ENCODE results near the gene ENOX1. TPM values are rescaled to one million over a fixed set of nuclear protein-coding genes. Genes with fewer than 3 reads are reported as not detected.

ENOX1 gene
- total and polyA plus RNA-seq, 2 donors: 4.0 to 5.7 TPM

DNA sequence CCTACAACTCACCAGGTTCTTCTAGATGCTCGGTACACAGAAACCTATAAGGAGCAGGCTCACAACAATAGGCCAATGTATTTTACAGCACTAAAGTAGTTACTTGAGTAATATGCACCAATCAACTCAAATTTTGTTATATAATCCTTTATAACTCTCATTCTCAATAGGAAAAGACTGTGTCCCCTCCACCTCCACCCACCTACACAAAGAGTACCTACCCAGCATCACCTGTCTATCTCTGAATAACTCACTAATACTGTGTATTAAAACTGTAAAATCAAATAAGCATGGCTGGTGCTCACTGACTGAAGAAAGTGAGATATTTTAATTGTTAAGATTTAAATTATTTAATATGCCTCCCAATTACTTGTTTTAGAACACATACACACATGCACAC lies 146.3 kb downstream of the ENOX1 start:
- H3K27me3 ChIP-seq (ENCODE audit: control insufficient read depth in 2 of 2, insufficient read depth in 1 of 2, low read length in 1 of 2): no peaks in the 10 kb centered on the region

DNA sequence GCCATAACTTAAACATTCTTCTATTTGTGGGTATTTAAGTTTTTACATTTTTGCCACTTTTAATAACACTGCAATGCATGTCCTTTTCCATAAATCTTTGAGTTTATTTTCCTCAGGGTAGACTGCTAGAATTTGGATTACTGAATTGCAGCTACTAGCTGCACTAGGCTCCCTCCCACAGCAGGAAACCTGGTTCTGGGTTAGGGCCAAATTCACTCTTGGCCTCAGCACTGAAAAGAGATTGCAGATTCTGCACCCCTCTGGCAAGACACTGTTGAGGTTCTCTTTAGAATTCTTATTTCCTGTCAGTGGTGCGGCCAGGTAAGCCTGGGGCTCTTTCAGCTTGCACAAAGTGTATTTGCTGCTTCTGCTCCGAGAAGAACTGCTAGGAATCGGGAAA lies 155.7 kb downstream of the ENOX1 start:
- Histone ChIP-seq H3K27me3 (ENCODE audit: control insufficient read depth in 2 of 2, insufficient read depth in 1 of 2, low read length in 1 of 2) (no peaks in the 10 kb centered on the region), H3K27ac (ENCODE audit: low read depth in 1 of 2, low read length in 1 of 2) (no peak overlapping the region), H3K36me3 (ENCODE audit: control insufficient read depth in 2 of 2, insufficient read depth in 2 of 2, low read length in 1 of 2) (no peaks in the 10 kb centered on the region), H3K9me3 (ENCODE audit: control insufficient read depth in 2 of 2, insufficient read depth in 1 of 2, low read length in 1 of 2) (no peaks in the 10 kb centered on the region), H3K4me1 (ENCODE audit: control insufficient read depth in 2 of 2, insufficient read depth in 2 of 2, low read length in 2 of 2) (no peaks in the 10 kb centered on the region), H3K4me3 (ENCODE audit: low read length in 2 of 2) (no peak overlapping the region)
- no peak for DNase-seq (ENCODE audit: low read depth in 6 of 9, low spot score in 9 of 9)
- WGBS: 66% methylated on average over 3 of the region's 3 CpGs

More for the DNA sequence above, 146.3 kb downstream of the ENOX1 start:
- whole genome bisulfite sequencing: 100% methylated on average over 1 of the region's 1 CpG
- H3K4me1 ChIP-seq (ENCODE audit: control insufficient read depth in 2 of 2, insufficient read depth in 2 of 2, low read length in 2 of 2): no peaks in the 10 kb centered on the region
- no peak for DNase-seq (ENCODE audit: low read depth in 6 of 9, low spot score in 9 of 9)
- no peak overlapping the region for H3K27ac ChIP-seq (ENCODE audit: low read depth in 1 of 2, low read length in 1 of 2)
- H3K4me3 ChIP-seq (ENCODE audit: low read length in 2 of 2): no peak overlapping the region
- no peaks in the 10 kb centered on the region for H3K9me3 ChIP-seq (ENCODE audit: control insufficient read depth in 2 of 2, insufficient read depth in 1 of 2, low read length in 1 of 2)
- no peaks in the 10 kb centered on the region for H3K36me3 ChIP-seq (ENCODE audit: control insufficient read depth in 2 of 2, insufficient read depth in 2 of 2, low read length in 1 of 2)

DNA sequence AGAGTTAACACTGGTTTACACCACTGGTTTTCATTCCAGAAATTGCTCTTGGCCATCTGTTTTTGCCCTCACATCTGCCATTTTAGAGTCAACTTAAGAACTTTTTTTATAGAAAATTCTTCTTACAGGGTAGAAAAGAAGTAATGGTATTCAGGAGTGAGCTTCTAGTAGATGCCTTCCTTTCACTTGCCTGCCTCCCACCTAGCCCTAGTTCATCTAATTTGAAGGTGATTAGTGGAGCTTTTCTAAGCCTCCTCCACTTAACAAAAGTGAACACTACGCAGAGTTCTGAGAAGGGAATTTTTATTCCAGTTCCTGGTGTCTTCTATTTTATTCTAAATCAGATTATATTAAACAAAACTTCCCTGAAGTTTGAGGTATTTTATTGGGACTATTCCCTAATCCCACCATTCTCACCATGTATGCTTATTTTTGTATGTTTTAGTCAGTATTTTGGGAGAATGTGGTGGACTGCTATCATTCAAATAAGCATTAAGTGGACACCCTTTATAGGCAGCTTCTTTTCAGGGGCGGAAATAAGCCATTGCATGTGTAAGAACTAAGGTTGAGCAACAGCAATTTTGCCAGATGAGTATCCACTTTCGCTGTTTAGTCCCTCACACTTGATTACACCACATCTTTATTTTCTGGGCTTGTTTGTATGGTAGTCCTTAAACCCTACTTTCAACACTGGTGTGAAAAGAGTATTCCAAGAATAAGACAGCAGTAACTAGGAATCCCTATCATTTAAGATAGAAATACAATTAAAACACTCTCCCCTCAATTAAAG lies 156.9 kb downstream of the ENOX1 start:
- Histone ChIP-seq H3K27ac (ENCODE audit: low read depth in 1 of 2, low read length in 1 of 2) (no peak overlapping the region), H3K4me3 (ENCODE audit: low read length in 2 of 2) (no peak overlapping the region), H3K9me3 (ENCODE audit: control insufficient read depth in 2 of 2, insufficient read depth in 1 of 2, low read length in 1 of 2) (no peaks in the 10 kb centered on the region), H3K36me3 (ENCODE audit: control insufficient read depth in 2 of 2, insufficient read depth in 2 of 2, low read length in 1 of 2) (no peaks in the 10 kb centered on the region), H3K4me1 (ENCODE audit: control insufficient read depth in 2 of 2, insufficient read depth in 2 of 2, low read length in 2 of 2) (no peaks in the 10 kb centered on the region), H3K27me3 (ENCODE audit: control insufficient read depth in 2 of 2, insufficient read depth in 1 of 2, low read length in 1 of 2) (no peaks in the 10 kb centered on the region)
- WGBS: 79% methylated on average over 3 of the region's 3 CpGs
- no peak for DNase-seq (ENCODE audit: low read depth in 6 of 9, low spot score in 9 of 9)

DNA sequence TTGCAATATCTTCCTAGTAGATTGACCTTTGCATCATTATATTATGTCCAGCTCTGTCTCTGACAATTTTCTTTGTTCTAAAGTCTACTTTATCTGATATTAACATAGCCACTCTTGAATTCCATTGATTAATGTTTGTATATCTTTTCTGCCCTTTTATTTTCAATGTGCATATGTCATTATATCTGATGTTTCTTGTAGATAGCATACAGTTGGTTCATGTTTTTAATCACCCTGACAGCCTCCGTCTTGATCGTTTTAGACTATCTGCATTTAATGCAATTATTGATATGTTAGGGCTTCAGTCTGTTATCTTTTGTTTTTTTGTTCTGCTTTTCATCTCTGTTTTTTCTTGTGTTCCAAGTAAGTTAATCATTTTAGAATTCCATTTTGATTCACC lies 159.8 kb downstream of the ENOX1 start:
- no peak overlapping the region for H3K27ac ChIP-seq (ENCODE audit: low read depth in 1 of 2, low read length in 1 of 2)
- H3K4me3 ChIP-seq (ENCODE audit: low read length in 2 of 2): no peak overlapping the region
- no peaks in the 10 kb centered on the region for H3K27me3 ChIP-seq (ENCODE audit: control insufficient read depth in 2 of 2, insufficient read depth in 1 of 2, low read length in 1 of 2)
- 99% methylated on average over 2 of the region's 2 CpGs for WGBS
- H3K36me3 ChIP-seq (ENCODE audit: control insufficient read depth in 2 of 2, insufficient read depth in 2 of 2, low read length in 1 of 2): no peaks in the 10 kb centered on the region
- DNase-seq (ENCODE audit: low read depth in 6 of 9, low spot score in 9 of 9): no peak
- H3K9me3 ChIP-seq (ENCODE audit: control insufficient read depth in 2 of 2, insufficient read depth in 1 of 2, low read length in 1 of 2): peaks cover 0 to 3% of the 10 kb centered on the region in 2 donors
- no peaks in the 10 kb centered on the region for H3K4me1 ChIP-seq (ENCODE audit: control insufficient read depth in 2 of 2, insufficient read depth in 2 of 2, low read length in 2 of 2)

DNA sequence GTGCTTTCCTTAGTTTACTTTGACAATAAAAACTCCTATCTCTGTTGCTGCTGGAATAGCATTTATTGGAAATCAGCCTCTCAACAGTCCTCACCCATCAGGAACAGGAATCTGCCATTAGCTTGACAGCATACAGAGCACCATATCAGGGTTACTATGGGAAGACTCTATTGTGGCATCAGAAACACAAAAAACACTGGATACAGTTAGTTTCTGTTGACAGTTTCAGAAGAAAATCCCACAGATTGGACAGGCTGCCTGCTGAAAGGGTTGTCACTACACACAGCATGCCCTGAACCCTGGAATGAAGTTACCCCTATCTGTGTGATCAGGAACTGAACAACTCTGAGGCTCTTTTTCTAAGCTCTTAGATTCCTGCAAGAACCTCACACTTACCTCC lies 172.7 kb downstream of the ENOX1 start:
- Histone ChIP-seq H3K36me3 (ENCODE audit: control insufficient read depth in 2 of 2, insufficient read depth in 2 of 2, low read length in 1 of 2) (no peaks in the 10 kb centered on the region), H3K27me3 (ENCODE audit: control insufficient read depth in 2 of 2, insufficient read depth in 1 of 2, low read length in 1 of 2) (no peaks in the 10 kb centered on the region), H3K4me3 (ENCODE audit: low read length in 2 of 2) (no peak overlapping the region), H3K27ac (ENCODE audit: low read depth in 1 of 2, low read length in 1 of 2) (no peak overlapping the region), H3K9me3 (ENCODE audit: control insufficient read depth in 2 of 2, insufficient read depth in 1 of 2, low read length in 1 of 2) (no peaks in the 10 kb centered on the region), H3K4me1 (ENCODE audit: control insufficient read depth in 2 of 2, insufficient read depth in 2 of 2, low read length in 2 of 2) (no peaks in the 10 kb centered on the region)
- DNase-seq (ENCODE audit: low read depth in 6 of 9, low spot score in 9 of 9): no peak

DNA sequence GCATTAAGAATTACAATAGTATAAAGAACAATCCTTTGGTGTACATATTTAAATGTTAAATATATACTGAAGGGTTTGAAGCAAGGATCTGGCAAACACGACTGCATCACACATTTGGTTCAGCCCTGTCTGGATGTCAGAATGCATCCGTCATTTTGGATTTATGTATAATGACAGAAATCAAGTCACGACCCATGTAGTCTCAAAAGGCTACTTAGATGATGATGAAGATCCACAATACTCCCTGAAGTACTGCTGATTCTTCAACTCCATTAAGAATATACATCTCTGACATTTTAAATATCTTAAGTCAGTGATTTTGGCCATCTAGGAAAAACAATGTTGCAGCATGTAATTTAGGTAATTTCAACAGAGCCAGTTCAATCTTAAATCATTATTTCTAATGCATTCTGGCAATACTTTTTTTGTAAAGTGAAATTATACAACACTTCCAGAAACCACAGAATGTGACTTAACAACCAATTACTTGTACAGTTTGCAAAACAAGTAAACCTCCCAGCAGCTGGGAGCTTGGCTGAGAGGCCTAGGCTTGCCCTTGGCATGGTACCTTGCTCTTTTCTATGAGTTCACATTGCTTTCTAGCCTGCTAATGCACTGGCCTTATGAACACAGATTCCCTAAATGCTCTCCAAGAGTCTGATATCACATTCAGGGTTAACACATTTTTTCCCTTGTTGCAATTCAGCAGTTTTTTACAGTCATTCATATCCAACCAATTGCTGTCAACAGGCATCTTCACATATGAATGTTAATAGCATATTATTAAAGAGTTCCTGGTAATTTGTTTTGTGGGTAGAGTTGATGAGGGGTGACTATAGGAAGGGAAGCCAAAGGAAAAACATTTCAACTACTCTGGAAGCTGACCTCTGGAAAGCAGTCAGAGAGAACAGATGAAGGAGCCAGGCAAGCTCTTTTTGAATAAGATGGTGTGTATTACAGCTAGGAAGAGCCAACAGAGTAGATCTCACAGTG lies 175.2 kb downstream of the ENOX1 start:
- DNase-seq (ENCODE audit: low read depth in 6 of 9, low spot score in 9 of 9): no peak
- H3K4me1 ChIP-seq (ENCODE audit: control insufficient read depth in 2 of 2, insufficient read depth in 2 of 2, low read length in 2 of 2): no peaks in the 10 kb centered on the region
- no peak overlapping the region for H3K4me3 ChIP-seq (ENCODE audit: low read length in 2 of 2)
- H3K36me3 ChIP-seq (ENCODE audit: control insufficient read depth in 2 of 2, insufficient read depth in 2 of 2, low read length in 1 of 2): no peaks in the 10 kb centered on the region
- H3K27ac ChIP-seq (ENCODE audit: low read depth in 1 of 2, low read length in 1 of 2): no peak overlapping the region
- 94% methylated on average over 3 of the region's 3 CpGs for WGBS
- H3K9me3 ChIP-seq (ENCODE audit: control insufficient read depth in 2 of 2, insufficient read depth in 1 of 2, low read length in 1 of 2): no peaks in the 10 kb centered on the region
- H3K27me3 ChIP-seq (ENCODE audit: control insufficient read depth in 2 of 2, insufficient read depth in 1 of 2, low read length in 1 of 2): no peaks in the 10 kb centered on the region

DNA sequence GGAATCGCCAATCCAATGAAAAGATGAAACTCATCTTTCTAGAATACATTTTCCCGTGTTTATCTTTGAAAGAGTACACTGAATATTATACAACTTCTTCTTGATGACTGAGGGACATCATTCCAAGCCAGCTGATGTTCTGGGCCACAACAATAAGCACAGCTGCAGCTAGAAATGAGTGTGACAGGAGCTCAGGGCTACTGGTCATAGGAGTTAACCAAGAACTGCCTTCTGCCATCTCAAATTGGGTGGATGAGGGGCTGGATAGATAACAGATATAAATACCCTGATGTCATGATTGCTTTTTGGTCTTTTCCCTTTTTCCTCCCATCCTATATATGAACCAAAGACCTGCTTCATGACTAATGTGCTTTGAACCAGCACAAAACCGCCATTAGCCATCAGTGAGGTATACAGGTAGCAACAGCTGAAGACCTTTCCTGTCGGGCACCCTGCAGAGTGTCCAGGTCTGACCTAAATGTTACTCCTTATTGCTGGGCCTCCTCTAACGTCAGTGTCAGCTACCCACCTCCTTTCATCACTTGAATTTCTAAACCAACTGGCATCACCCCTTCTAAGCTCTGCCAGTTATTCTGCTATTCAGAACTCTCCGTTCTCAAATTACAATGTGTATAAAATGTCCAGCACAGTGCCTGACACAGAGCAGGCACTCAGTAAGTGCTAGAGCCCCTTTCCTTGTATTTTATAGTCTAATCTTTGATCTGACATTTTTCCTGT lies 178.2 kb downstream of the ENOX1 start:
- Histone ChIP-seq H3K27me3 (ENCODE audit: control insufficient read depth in 2 of 2, insufficient read depth in 1 of 2, low read length in 1 of 2) (no peaks in the 10 kb centered on the region), H3K36me3 (ENCODE audit: control insufficient read depth in 2 of 2, insufficient read depth in 2 of 2, low read length in 1 of 2) (no peaks in the 10 kb centered on the region), H3K4me3 (ENCODE audit: low read length in 2 of 2) (no peak overlapping the region), H3K4me1 (ENCODE audit: control insufficient read depth in 2 of 2, insufficient read depth in 2 of 2, low read length in 2 of 2) (no peaks in the 10 kb centered on the region), H3K9me3 (ENCODE audit: control insufficient read depth in 2 of 2, insufficient read depth in 1 of 2, low read length in 1 of 2) (no peaks in the 10 kb centered on the region), H3K27ac (ENCODE audit: low read depth in 1 of 2, low read length in 1 of 2) (no peak overlapping the region)
- WGBS: 97% methylated on average over 6 of the region's 6 CpGs
- DNase-seq (ENCODE audit: low read depth in 6 of 9, low spot score in 9 of 9): no peak

DNA sequence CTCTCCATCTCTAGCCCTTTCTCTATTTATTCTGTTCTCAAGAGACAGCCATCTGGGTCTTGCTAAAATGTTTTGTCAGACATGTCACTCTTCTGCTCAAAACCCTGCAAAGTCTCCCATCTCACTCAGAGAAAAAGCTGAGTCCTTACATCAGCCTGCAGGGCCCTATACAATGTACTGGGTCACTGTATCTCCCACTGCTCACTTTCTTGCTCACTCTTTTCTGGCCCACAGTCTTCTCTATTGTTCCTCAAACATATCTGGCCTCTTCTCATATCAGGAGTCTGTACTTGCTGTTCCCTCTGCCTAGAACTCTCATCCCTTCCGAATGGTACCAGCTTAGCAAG lies 189.2 kb downstream of the ENOX1 start:
- H3K4me3 ChIP-seq (ENCODE audit: low read length in 2 of 2): no peak overlapping the region
- 100% methylated on average over 1 of the region's 1 CpG for WGBS
- no peaks in the 10 kb centered on the region for H3K36me3 ChIP-seq (ENCODE audit: control insufficient read depth in 2 of 2, insufficient read depth in 2 of 2, low read length in 1 of 2)
- no peaks in the 10 kb centered on the region for H3K9me3 ChIP-seq (ENCODE audit: control insufficient read depth in 2 of 2, insufficient read depth in 1 of 2, low read length in 1 of 2)
- H3K27me3 ChIP-seq (ENCODE audit: control insufficient read depth in 2 of 2, insufficient read depth in 1 of 2, low read length in 1 of 2): no peaks in the 10 kb centered on the region
- DNase-seq (ENCODE audit: low read depth in 6 of 9, low spot score in 9 of 9): no peak
- H3K4me1 ChIP-seq (ENCODE audit: control insufficient read depth in 2 of 2, insufficient read depth in 2 of 2, low read length in 2 of 2): no peaks in the 10 kb centered on the region
- no peak overlapping the region for H3K27ac ChIP-seq (ENCODE audit: low read depth in 1 of 2, low read length in 1 of 2)
